Astrocyte (in vitro differentiated cells and primary cell): ENCODE results near the gene IFI44L.

Source experiments
- EZH2 ChIP-seq: IDR thresholded peaks from 2 replicates; pipeline ENCODE4 v1.6.1; 2012; ENCODE audit warnings: mild to moderate bottlenecking, low read length, inconsistent platforms; ENCODE audit not compliant: insufficient read depth
- TF ChIP-seq, protein P1 (sequence below): IDR thresholded peaks from 2 replicates; pipeline ENCODE4 v1.5.1; 2011; ENCODE audit warnings: low read depth, mild to moderate bottlenecking, inconsistent platforms, low read length, moderate library complexity; ENCODE audit not compliant: insufficient read depth

DNA sequence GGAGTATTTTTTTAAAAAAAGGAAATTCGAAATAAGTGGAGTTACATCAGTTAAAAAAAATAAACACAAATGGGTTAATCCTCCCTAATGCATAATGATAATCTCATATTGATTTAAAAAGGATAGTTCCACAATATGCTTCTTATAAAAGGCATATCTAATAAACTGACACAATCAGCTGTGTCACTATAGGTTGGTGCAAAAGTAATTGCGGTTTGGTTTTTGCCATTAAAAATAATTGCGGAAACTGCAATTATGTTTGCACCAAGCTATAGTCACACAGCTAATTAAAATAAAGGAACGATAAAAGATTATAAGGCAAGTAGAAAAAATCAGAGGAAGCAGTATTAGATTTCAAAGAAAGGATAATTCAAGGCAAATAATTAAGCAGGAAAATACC lies 21.0 kb upstream of the IFI44L start:
- TF ChIP-seq, protein P1, sequence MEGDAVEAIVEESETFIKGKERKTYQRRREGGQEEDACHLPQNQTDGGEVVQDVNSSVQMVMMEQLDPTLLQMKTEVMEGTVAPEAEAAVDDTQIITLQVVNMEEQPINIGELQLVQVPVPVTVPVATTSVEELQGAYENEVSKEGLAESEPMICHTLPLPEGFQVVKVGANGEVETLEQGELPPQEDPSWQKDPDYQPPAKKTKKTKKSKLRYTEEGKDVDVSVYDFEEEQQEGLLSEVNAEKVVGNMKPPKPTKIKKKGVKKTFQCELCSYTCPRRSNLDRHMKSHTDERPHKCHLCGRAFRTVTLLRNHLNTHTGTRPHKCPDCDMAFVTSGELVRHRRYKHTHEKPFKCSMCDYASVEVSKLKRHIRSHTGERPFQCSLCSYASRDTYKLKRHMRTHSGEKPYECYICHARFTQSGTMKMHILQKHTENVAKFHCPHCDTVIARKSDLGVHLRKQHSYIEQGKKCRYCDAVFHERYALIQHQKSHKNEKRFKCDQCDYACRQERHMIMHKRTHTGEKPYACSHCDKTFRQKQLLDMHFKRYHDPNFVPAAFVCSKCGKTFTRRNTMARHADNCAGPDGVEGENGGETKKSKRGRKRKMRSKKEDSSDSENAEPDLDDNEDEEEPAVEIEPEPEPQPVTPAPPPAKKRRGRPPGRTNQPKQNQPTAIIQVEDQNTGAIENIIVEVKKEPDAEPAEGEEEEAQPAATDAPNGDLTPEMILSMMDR: no peak
- no peak for TF ChIP-seq EZH2
